GM21390 (cell line): ENCODE data around the gene BCKDK.
A peak's percentile ranks its signal among the peaks of the same experiment; 100 is the strongest.
"Not testable (repeated sequence)": the region's sequence is repeated elsewhere in the genome, so short reads cannot be mapped to it uniquely, and the experiment has no call there.

Experiments
- ATAC-seq: cut with Tn5 transposase; IDR thresholded peaks from one replicate; pipeline ENCODE4 v1.9.1; 2021; ENCODE audit not compliant: unreplicated experiment

Gene BCKDK

DNA sequence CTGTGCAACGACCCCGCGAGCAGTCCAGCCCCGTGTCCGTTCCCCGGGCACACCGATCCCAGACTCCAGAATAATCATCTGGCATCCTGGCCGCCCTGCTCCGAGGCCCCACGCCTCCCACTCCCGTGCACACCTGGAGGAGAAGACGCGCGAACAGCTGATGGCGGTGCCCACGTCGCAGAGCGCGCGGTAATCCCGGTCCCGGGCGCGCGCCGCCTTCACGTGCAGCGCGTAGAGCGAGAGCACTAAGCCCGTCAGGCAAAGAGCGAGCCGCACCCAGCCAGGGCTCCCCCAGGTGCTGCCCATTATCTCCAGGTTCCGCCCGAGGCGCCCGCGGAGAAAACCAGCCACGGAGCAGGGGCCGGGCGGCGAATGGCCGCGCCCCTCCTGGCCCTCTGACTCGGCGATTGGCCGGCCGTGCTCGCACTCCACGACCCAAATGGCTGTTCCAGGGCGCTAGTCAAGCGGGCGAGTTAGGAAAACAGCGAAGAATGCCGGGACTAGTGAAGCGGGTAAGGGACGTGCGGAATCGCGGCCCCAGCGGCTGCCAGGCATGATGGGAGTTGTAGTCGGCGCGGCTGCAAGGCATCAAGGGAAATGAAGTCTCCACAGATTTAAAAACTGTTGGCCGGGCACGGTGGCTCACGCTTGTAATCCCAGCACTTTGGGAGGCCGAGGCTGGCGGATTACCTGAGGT, 13.6 kb upstream of the BCKDK start, which contains the start of gene VKORC1:
TSS of gene VKORC1 (minus strand) at position 374 of the 697 bp plus-strand sequence. CDS start at position 306, 68 bp downstream.
- peak; percentile 85 for ATAC-seq

DNA sequence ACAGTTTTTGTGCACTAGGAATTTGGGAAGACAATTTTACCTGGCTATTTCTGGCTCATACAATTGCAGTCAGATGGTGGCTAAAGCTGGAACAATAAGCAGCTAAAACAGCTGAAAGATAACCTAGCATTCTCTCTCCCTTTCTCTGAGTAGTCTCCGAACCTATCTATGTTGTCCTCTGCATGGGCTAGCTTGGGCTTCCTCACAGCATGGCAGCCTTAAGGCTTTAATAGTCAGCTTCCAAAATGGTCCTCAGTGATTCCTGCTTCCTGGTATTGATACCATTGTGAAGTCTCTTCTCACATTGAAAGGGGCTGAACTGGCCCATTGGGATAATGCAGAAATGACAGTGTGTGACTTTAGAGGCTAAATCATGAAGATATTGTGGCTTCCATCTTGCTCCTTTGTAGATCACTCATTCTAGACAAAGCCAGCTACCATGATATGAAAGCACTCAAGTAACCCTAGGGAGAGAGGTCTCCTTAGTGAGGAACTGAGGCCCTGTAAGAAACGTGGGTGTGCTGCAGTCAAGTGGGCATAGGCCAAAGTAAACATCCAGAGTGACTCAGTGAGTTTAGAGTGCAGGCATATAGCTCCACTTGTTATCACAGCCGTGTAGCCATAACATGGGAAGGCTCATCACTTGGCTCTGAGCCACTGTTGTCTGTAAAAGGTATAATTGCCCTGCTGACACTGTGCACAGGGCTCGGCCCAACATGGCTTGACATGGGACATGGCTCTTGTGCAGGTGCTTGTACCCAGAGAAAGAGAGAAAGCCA, 8.1 kb upstream of the BCKDK start:
- ATAC-seq, result no peak

DNA sequence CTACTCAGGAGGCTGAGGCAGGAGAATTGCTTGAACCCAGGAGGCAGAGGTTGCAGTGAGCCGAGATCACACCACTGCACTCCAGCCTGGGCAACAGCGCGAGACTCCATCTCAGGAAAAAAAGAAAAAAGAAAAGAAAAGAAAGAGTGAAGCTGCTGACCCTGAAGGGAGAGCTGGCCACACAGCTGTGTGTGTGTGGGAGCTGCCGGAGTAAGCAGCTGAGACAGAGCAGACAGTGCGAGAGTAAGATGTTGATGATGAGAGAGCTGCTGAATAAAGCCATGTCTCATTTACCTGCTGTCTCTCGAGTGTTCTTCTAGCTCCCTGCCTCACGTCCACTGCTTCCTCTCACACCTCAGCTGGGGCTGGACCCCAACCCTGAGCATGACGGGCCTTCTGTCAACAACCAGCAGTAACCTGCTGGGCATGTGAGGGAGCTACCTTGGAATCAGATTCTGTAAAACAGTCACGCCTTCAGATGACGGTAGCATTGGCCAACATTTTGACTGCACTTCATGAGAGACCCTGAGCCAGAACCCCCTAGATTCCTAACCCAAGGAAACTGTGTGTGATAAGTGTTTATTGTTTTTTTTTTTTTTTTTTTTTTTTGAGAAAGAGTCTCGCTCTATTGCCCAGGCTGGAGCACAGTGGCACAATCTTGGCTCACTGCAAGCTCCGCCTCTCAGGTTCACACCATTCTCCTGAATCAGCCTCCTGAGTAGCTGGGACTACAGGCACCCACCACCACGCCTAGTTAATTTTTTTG, 7.1 kb upstream of the BCKDK start:
- ATAC-seq, result not testable (repeated sequence)

GRCh38 chr16:31105677-31106213, 2.4 kb upstream of the BCKDK start:
- ATAC-seq, result no peak

- no peak for ATAC-seq
Observed at GRCh38 chr16:31106509-31107464, 1.4 kb upstream of the BCKDK start.

GRCh38 chr16:31107465-31107867, 720 bp upstream of the BCKDK start:
- ATAC-seq, result peak; percentile 53

GRCh38 chr16:31108794-31109558, 790 bp downstream of the BCKDK start:
- ATAC-seq, result no peak

DNA sequence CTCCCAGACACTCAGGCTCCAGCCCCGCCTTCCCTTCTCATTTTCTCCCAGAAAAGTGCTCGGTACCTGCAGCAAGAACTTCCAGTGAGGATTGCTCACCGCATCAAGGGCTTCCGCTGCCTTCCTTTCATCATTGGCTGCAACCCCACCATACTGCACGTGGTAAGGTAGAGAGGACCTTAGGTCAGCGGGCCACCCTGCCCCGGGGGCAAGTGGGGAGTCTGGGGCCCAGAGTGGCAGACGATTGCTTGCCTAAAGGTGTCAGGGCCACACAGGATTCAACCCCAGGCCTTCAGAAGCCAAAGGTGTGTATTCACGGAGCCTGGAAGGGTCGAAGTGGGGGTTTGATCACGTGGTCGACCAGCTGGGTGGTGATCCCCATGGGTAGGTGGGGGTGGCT, 1.4 kb downstream of the BCKDK start:
- no peak for ATAC-seq

DNA sequence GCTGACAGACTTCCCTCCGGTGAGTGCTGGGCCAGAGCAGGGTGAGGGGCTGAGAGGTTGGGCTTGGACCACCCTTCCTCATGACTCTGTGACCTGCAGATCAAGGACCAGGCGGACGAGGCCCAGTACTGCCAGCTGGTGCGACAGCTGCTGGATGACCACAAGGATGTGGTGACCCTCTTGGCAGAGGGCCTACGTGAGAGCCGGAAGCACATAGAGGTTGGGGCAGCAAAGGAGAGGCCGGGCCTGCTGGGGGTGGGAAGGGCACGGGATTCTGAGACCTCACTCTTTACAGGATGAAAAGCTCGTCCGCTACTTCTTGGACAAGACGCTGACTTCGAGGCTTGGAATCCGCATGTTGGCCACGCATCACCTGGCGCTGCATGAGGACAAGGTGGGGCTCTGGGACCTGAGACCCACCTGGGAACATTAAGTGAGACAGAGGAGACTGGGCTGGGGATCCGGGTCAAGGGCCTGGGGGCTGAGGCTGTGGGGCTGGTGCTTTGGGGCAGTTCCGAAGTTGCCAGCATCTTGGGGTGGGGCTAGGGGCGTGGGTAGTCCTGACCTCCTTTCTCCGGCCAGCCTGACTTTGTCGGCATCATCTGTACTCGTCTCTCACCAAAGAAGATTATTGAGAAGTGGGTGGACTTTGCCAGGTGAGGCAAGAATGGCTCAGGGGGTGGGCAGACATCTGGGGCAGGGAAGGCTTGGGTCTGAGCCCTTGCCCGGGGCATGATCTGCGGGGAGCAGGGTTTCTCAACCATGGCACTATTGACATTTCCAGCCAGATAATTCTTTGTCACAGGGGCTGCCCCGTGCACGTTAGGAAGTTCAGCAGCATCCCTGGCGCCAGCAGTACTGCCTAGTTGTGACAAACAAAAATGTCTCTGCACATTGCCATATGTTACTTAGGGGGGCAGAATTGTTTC, 2.2 kb downstream of the BCKDK start:
- ATAC-seq, result no peak

DNA sequence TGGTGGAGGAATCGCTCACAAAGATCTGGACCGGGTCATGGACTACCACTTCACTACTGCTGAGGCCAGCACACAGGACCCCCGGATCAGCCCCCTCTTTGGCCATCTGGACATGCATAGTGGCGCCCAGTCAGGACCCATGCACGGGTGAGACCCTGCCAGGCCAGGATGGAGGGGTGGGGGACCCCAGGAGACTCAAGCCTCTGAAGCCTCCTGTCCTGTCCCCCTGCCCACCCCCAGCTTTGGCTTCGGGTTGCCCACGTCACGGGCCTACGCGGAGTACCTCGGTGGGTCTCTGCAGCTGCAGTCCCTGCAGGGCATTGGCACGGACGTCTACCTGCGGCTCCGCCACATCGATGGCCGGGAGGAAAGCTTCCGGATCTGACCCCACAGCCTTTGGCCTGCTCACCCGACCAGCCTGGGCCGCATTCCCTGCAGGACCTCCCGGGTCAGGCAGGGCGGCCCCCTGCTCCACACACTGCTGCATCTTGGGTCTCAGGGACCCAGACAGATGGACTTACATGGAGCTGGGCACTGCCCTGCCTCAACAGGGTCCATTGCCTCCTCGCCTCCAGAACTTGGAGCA, 3.8 kb downstream of the BCKDK start:
- ATAC-seq, result no peak

DNA sequence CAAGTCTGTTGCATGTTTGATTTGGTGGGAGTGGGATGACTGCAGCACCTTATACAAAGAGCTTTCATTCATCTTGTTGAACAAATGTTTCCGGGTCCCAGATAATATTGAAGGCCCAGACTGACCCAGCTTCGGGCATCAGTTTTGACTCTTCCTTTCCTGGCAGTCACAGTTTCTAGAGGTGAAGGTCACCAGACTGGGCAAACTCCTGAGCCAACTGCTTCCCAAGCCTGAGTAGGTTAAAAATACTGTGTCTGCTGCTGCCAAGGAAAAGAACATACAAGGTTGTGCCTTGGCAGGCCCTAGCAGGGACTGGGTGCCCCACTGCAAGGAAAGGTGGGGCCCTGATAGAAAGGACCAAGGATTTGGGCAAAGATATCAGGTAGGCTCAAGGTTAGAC, 4.5 kb downstream of the BCKDK start:
- no peak for ATAC-seq

DNA sequence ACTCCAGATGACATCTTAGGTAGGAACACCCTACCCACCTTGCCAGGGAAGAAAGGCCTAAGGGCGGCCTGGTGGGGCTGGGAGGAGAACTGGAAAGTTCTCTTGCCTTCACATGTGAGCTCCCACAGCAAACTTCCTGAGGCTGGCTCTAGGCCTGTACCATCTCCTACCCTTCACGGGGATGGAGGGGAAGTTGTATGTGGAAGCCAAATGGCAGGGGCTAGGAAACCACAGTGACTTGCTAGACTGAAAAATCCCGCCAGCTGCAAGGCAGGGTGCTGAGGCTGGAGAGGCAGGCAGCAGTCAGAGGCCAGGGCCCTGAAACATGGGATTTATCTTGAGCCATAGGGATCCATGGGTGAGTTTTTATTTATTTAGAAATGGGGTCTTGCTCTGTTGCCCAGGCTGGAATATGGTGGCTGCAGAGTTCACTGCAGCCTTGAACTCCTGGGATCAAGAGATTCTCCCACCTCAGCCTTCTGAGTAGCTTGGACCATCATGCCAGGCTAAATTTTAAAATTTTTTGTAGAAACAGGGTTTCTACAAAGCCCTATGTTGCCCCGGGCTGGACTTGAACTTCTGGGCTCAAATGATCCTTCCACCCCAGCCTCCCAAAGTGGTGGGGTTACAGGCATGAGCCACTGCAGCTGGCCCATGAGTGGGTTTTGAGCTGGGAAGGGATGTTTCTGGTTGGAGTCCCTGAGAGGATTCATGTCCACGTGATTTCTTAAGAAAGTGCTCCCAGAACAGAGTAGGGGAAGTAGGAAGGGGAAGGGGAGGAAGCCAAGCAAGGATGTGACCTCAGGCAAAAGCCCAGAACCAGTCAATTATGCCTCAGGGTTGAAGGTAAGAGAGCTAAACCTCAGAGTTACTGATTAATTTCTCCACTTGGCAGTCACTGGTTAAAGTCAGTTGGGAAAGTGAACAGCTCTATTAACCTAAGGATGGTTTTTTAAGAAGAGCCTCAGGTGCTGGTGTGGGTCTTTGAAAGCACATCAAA, 5.2 kb downstream of the BCKDK start:
- no peak for ATAC-seq

DNA sequence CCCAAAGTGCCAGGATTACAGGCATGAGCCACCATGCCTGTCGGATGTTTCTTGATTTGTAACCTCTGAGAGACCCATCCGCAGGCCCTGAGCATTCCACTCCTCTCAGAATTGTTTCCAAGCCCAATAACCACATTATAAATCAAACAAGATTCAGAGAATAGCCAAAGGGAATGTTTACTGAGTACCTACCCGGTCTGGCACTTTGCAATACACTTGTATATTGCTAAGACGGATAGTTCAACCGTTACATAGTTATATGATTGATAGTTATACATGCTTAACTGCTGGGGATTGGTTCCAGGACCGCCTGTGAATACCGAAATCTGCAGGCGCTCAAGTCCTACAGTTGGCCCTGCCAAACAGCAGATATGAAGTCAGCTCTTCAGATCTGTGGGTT, 6.3 kb downstream of the BCKDK start:
- no peak for ATAC-seq

DNA sequence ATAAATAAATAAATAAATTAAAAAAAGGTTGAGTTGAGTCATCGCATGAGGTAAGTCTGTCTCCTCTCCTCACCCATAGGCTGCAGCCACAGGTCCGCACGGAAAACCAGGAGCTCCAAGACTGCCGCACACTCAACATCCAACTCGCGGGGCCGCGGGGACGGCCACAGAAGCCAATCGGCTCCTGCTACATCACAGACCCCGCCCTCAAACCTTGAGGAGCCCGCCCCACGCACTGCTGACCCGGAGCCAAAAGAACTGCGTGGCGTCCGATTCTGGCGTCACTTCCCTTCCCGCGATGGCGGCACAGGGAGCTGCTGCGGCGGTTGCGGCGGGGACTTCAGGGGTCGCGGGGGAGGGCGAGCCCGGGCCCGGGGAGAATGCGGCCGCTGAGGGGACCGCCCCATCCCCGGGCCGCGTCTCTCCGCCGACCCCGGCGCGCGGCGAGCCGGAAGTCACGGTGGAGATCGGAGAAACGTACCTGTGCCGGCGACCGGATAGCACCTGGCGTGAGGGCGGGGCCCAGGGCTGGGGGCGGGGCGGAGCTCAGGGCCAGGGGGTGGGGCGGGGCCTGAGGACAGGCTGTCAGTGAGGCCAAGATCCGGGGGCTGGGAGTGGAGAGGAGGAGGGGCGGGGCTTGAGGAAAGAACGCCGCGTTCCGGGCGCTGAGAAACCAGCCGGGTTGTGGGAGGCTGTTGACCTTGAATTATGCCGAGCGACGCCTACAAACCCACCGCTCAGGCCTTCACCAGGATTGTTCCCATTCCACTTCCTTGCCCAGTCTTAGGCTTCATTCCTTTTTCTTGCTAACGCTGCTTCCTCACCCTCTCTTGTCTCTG, 9.4 kb downstream of the BCKDK start, which contains the start of gene KAT8:
TSS of gene KAT8 (plus strand) at position 281 of the 839 bp plus-strand sequence. CDS start at position 299, 18 bp downstream.
- ATAC-seq, result peak; percentile 86

DNA sequence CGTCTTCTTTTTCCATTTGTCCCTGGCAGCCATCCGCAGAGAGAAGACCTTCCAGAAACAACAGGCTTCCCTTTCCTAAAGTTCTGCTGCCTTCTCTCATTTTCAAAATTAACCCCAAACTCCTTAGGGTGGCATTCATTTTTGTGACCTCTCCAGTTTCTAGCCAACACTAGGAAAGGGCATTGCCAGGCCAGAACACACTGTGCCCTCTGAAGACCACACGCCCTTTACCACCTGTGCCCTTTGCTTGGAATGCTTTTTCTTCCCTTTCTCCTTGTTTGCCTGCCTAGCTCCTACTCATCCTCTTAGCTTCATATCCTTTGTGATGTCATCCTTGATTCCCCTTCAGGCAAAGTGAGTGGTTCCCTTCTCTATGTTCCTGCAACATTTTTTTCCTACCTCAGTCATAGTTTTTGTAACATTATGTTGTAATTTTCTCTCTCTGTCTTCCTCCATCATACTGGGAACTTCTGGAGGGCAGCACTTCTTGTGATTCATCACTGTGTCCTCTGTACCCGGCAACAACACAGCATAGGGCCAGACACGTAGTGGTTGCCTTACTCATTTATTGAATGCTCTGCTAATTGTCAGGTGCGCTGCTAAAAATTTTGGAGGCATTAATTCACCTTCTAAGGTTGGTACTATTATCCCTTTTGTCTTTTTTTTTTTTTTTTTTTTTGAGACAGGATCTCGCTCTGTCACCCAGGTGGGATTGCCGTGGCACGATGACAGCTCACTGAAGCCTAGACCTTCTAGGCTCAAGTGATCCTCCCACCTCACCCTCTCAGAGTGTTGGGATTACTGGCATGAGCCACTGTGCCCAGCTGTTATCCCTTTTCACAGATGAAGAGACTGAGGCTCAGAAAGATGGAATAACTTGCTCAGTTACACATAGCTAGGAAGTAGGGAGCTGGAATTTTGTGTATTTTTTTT, 10.3 kb downstream of the BCKDK start:
- no peak for ATAC-seq
